Stimulated activated CD4-positive, alpha-beta T cell treated with anti-CD3 and anti-CD28 coated beads, Interleukin-4, amount 100 ng/mL, for 1 hour (primary cell): ENCODE results near the gene TRIM44.
"Not testable (repeated sequence)": the region's sequence is repeated elsewhere in the genome, so short reads cannot be mapped to it uniquely, and the experiment has no call there.

ENCODE experiments used
- DNase-seq: peaks from one replicate; pipeline ENCODE4 v3.0.0-alpha.2; 2020

TRIM44 gene

DNA sequence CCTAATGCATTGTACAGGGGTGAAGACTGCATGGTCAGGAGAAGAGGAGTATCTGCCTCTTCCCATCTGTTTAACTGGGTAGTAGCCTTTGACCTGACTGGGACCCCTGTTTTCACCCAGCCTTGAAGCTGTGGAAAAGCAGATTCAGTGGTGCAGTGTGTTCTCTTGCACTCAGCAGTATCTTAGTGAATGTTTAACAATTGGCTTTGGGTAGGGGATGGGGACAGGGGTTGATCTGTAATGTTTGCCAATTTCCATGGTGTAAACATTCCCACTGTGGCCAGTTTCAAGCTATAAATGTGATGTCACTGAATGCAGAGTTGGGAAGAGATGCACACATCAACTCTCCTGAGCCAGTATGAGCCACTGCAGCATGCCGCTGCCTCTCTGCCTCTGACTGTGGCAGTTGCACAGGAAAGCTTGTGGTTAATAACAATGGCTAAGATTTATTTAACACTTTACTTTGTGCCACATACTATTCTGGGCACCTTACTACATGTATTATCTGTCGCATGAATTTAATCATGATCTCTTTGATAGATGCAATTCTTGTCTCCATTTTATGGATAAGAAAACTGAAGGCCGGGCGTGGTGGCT lies 28.6 kb upstream of the TRIM44 start:
- DNase-seq = no peak

DNA sequence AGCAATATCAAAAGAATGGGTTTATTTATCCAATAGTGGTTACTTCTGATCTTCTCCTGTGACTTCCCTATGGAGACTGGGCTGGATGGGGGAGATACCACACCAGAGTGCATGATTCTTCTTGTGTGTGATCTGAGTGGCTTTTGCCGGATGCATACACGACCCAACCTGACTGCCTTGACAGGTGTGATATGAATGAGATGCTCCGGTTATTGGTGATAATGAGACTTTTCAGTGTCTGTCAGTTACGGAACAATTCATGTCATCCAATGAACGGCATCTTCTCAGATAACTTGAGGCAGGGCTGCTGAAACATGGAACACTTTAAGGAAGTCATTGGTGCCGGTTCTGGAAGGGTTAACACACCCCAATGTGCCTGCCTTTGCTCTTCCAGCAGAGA lies 26.6 kb upstream of the TRIM44 start:
- DNase-seq = no peak

DNA sequence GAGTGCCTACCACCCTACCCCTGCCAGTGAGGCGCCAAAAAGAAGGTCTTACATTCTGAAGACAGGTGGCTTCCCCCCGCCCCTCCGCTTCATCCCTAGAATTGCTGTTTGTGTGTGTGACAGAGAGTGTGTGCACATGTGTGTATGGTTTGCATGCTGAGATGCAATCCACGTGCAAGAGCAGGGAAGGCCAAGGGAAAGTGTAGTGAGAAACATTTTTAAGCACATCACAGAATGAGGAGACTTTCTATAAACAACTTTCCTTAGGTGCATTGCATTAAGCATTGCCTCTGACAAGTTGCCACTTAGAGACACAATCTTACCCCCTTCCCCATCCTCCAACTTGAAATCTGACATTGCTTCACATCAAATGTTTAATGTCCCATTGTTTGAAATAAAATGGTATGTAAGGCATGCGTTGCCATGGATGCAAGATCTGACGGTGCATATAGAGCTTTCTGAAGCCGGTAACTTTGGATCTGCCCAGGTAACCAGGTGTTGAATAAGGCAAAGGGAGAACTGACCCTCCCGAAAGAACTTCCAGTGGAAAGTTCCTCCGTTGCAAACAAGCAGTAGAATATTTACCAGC lies 22.9 kb upstream of the TRIM44 start:
- no peak for DNase-seq

DNA sequence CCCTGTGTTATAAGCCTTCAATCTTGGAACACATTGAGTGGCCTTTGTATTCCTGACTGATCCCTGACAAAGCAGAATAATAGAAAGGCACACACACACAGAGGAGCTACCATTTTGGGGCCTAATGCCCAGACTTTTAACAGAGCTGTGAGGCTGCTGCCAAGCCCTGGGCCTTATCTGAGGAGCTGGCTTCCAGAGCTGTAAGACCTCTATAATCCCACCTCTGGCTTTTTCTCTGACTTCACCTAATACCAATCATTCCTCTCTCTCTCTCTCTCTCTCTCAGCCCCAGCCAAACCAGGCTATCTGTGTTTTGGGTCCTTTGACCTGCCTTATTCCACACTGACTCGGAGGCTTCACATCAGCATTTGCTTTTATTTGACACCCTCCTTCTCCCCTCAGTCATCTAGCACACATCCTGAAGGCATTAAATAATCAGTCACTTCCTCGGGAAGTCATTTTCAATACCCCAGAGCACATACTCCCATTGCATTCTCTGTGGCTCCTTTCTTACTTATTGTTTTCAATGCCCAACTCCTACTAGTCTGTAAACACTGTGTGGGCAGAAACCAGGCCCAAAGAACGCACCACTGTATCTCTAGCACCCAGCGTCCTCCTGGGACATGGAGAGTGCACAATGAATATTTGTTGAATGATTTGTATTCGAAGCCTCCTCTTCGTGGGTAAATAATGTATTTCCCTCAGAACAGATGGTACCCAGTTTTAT lies 21.2 kb upstream of the TRIM44 start:
- no peak for DNase-seq

DNA sequence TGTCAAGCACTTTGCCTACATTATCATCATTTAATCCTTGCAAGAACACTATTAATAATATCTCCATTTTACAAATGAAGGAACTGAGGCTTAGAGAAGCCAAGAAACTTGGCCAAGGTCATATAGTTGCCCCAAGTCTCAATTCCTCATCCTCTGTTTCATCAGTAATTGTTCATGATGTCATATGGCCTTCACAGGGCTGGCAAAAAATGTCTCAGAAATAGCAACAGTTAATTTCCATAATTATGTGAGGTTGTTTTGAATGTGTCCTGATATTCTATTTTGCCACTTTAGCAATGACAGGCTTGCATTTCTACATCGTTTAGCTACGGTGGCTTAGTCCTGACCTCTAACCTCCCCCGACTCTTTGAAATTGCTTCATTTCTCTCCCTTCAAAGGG lies 20.6 kb upstream of the TRIM44 start:
- no peak for DNase-seq

DNA sequence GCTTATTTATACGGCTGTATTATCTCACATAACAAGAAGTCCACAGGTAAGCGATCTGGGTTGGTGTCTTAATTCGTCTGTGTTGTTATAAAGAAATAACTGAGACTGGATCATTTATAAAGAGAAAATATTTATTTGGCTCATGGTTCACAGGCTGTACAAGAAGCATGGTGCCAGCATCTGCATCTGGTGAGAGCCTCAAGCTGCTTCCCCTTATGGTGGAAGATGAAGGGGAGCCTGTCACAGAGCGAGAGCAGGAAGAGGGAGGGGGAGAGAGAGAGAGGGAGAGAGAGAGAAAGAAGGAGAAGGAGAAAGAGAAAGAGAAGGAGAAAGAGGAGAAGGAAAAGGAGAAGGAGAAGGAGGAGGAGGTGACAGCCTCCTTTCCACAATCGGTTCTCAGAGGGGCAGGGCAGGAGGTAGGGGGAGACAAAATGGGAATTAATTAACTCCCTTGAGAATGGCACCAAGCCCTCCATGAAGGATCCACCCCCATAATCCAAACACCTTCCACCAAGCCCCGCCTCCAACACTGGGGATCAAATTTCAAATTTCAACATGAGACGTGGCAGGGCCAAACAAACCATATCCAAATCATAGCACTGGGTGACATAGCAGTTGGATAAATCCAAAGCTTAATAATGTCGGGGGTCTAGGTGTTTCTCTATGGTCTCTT lies 15.0 kb upstream of the TRIM44 start:
- no peak for DNase-seq

DNA sequence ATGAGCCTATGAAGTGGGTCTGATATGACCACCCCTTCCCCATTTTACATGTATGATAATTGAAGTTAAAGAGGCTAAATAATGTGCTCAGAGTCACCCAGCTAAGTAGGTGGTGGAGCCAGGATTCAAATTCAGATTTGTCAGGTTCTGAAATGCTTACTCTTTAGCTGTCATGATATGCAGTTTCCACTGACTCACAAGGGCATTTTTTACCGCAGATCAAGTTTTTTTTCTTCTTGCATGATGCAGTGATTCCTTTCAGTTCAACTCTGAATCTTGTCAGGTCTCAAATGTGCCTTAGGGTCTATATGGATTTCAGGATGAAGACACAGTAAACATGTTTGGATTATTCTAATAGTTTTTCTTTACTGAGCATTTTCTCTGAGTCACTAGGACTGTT lies 12.6 kb upstream of the TRIM44 start:
- no peak for DNase-seq

DNA sequence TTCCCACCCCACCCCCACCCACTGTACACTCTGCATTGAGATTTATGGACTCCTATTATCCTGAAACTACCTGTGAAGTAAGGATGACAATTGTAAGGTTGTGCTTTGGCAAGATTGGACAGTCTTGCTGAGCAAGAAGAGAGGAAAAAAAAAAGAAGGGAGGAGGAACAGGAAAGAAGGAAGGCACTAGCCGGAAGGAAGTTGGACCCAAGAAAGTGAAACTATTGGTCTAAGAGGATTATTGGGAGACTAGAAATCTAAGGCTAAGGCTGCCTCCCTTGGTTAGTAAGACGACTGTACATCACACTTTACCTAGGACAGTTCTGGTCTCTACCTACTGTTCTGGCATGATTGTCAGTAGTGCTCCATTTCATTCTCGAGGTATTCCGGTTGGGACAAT lies 12.1 kb upstream of the TRIM44 start:
- DNase-seq = no peak

DNA sequence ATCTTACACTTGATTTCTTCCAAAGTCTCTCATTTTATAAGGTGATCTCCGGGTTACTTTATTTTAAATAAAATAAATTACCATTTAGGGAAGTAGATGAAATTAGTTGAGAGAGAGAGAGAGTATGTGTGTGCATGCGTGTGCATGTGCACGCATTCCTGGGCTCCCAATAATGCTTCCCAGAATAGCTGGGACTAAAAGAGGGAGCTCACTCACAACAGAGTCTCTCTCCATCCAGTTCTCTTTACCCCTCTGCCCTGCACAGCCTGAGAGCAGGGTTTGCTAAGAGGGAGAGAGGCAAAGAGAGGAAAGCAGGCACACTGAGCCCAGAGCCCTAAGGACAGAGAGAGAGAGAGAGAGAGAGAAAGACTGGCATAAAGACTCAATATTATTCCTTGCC lies 11.3 kb upstream of the TRIM44 start:
- DNase-seq = no peak

DNA sequence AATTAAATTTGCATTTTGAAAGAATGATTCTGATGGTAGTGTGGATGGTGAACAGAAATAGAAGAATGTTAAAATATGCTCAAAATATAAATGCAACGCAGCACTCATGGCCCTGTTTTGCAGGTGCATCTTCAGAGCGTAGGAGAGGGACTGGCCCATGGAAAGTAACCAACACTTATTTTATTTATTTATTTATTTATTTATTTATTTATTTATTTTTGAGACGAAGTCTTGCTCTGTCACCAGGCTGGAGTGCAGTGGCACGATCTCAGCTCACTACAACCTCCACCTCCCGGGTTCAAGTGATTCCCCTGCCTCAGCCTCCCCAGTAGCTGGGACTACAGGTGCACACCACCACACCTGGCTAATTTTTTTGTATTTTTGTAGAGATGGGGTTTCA lies 9.8 kb upstream of the TRIM44 start:
- not testable (repeated sequence) for DNase-seq

DNA sequence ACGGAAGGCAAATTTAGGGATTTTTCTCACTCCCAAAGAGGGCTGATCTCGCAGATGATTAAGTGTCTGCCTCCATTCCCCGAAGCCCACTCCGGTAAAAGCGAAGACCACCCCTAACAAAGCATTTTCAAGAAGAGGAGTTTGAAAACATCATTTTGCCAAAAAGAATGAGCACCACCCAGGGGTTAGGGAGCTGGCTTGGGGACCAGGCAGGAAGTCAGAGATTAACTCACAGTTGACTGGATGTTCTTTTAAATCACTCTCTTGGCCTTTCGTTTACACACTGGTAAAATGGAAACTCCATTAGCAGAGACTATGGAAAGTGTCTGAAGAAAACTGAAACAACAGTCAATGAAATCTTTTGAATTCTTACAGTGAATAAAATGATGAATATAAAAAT lies 7.9 kb upstream of the TRIM44 start:
- no peak for DNase-seq

DNA sequence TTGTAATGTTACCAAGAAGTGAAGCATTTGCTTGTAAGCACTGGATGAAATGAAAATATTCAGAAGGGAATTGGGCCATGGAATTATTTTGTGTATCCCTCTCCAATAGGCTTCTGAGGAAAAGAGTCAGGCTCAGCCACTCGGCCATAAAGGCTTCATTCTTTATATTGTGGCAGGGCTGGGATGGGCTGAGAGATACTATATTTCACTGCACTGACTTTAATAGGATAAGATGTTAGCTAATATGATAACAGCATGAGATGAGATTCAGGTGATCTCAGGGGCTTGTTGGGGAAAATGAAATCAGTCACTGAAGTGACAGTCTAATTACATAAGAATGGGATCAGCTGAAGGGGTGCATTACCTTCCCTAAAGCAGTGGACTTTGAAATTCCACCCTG lies 7.3 kb upstream of the TRIM44 start:
- no peak for DNase-seq

DNA sequence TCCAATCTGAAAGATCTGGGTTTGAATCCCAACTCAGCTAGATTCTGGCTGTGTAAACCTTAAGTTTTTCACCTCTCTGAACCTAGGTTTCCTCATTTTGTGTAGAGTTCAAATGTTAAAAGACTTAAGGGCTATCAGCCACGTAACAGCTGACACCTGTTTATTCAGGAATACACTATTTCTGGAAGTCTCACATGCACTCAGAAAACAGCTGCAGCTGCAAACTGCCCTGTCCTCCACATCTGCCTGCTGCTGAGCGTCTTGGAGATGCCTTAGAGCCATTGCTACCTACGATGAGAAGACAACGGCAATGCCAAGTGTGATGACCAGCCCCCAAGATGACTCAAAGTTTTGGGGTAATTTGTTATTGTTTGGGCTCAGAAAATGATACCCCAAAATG lies 6.7 kb upstream of the TRIM44 start:
- DNase-seq = no peak

DNA sequence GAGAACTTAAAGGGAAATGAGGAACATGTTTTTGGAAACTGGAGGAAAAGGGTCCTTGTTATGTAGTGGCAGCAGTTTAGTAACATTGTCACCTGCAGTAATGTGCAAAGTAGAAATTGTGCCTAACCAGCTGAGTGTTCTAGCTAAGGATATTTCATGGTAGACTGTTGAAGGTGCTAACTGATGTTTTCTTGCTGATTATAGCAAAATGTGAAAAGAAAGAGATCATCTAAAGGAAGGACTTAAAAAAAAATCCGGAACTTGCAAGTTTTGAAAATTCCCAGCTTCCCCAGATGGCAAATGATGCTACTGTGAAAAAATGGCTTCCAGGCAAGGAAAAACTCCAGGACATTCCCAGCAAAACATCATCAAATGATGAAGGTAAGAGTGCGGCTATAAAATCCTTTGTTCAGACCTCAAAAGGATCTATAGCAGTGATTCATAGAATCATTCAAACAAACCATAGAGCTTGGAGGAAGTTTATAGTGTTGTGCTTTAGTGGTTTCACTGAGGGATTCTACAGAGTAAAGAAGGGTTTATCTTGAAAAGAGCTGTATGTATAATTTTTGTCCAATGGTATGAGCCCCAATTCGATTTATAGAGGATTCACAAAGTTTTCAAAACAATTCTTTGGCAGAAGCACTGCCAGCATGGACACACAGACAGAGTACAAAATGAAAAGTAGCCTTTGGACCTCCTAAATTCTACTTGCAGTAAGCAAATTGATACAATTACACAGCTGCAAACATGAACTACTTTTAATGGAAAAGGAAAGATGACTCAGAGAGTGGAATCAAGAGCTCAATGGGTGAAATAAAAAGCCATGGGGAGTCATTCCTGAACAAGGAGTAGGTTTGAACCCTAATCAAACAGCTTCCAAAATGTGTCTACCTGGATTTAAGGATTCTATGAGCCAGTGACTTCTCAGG lies 4.3 kb upstream of the TRIM44 start:
- DNase-seq = no peak

DNA sequence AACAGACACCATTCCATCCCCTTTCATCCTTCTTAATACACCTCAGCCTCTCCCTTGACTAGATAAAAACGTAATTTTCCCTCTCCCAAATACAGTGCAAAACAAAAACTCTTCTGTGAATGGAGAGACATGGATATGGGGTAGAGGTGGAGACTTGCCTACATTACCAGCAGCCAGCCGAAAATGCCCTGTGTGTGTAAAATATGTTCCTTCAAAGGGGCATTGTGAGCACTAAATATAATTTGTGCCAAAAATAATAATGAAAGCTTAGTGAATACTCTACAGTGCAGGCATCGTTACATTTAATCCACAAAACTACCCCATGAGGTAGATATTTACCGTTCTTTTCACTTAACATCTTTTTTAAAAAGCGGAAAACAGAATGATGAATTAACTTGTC lies 1.0 kb upstream of the TRIM44 start:
- no peak for DNase-seq

DNA sequence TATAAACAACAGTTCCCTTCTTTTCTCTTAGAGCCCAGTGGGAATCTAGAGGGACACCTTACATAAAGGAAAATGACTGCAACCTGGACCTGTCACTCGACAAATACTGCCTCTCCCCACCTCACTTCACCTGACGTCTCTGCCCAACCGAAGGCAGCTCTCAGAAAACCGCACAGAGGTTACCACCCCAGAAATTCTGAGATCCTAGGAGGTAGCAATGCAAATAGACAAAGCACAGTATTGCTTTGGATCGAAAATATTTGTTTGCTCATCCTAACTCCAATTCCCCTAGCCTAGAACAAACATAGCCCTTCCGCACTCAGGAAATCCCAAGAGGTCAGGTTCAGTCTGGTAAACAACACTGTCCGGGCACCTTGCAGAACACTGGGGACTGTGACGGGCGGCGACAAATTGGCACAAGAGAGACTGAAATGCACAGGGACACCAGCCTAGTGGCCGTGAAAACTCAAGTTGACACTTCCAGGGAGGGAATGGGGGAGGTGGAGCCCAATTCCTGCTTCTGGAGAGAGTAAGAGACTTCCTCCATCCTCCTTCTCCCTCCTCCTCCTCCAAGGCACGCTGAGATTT lies 420 bp upstream of the TRIM44 start:
- no peak for DNase-seq

DNA sequence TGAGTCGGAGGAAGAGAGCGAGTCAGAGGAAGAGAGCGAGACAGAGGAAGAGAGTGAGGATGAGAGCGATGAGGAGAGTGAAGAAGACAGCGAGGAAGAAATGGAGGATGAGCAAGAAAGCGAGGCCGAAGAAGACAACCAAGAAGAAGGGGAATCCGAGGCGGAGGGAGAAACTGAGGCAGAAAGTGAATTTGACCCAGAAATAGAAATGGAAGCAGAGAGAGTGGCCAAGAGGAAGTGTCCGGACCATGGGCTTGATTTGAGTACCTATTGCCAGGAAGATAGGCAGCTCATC lies 780 bp downstream of the TRIM44 start:
- DNase-seq = no peak

DNA sequence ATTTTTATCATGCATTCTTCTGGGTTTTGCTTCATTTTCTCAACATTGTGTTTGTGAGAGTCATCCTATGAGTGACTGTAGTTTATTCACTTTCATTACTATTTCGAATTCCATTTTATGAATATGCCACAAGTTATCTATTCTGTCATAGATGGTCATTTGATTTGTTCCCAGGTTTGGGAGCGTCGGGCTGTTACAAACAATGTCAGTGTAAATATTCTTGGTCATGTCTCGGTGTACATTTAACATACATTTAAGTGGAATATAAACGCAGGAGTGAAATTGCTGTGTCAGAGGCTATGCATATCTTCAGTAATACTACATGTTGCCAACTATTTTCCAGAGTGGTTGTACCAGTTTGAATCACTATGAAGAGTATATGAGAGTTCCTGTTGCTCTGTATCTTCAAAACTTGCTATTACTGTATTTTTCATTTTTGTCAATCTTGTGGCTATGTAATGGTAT lies 2.4 kb downstream of the TRIM44 start:
- no peak for DNase-seq

DNA sequence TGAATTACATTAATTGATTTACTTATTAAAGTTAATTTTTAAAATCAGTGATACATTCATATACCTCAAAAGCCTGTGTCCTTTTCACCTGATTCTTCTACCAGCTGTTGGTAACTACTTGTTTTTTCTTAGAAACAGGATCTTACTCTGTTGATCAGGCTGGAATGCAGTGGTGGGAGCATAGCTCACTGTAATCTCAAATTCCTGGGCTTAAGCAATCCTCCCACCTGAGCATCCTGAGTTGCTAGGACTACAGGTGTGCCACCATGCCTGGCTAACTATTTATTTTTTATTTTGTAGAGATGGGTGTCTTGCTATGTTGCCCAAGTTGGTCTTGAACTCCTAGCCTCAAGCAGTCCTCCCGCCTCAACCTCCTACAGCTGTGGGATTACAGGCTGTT lies 4.7 kb downstream of the TRIM44 start:
- DNase-seq = no peak

DNA sequence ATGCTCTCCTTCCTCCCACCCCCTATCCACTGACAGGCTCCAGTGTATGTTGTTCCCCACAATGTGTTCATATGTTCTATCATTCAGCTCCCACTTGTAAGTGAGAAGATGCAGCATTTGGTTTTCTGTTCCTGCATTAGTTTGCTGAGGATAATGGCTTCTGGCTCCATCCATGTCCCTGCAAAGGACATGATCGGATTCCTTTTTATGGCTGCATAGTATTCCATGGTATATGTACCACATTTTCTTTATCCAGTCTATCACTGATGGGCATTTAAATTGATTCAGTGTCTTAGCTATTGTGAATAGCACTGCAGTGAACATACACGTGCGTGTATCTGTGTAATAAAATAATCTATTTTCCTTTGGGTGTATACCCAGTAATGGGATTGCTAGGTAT lies 5.8 kb downstream of the TRIM44 start:
- not testable (repeated sequence) for DNase-seq

DNA sequence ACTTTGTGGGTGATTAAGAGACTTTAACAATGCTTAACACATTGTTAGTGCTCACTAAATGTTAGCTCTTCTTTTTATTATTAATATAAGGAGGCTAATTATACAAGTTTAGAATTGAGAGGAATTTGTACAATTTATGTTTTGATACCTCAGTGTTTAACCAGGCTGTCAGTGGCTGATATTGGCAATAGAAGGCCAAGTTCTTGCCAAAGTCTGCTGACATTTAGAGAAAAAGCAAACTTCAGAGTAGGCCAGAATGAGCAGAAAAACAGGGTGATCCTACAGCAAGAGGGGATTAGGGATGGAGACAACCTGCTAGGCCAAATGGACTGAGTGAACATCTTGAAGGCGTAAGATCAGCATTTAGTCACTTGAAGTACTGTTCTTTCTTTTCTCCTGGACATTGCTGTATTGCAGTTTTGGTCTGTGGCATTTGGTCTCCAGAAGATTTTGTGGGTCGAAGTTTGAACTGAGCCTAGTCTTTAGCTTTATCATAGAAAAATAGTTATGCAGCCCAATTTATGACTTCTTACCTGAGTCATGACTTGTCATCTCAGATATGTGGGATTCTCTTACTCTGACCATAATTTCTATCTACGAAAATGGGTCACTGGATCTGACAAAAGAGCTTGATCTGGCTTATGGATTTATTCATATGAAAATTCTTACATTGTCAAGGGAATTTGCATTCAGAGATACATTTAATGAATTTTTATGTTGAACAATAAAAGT lies 9.0 kb downstream of the TRIM44 start:
- DNase-seq = no peak

DNA sequence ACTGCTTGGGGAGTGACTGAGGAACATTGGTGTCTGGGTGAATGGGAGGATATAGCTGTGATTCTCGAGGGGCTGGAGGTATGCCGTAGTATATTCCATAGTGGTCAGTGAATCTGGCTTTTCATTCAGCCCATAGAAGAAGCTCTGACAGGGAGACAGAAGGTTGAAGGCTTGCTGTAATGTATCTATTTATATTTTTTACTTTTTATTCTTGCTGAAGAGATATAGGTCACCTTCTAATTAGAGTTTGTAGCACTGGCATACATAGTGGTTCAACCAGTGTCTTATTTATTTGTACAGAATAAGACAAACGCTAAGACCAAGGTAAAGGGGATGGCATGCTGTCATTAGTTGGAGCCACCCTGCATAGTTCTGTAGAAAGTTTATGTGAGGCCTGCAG lies 10.0 kb downstream of the TRIM44 start:
- DNase-seq = no peak
